ENCODE results near the gene TSKU. TPM values are rescaled to one million over a fixed set of nuclear protein-coding genes. Genes with fewer than 3 reads are reported as not detected.

Gene TSKU
- total RNA-seq, 1 donor from 2014 or later: 121 TPM

- TF ChIP-seq, protein P1, sequence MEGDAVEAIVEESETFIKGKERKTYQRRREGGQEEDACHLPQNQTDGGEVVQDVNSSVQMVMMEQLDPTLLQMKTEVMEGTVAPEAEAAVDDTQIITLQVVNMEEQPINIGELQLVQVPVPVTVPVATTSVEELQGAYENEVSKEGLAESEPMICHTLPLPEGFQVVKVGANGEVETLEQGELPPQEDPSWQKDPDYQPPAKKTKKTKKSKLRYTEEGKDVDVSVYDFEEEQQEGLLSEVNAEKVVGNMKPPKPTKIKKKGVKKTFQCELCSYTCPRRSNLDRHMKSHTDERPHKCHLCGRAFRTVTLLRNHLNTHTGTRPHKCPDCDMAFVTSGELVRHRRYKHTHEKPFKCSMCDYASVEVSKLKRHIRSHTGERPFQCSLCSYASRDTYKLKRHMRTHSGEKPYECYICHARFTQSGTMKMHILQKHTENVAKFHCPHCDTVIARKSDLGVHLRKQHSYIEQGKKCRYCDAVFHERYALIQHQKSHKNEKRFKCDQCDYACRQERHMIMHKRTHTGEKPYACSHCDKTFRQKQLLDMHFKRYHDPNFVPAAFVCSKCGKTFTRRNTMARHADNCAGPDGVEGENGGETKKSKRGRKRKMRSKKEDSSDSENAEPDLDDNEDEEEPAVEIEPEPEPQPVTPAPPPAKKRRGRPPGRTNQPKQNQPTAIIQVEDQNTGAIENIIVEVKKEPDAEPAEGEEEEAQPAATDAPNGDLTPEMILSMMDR (IDR thresholded peaks at IDR 0.05): no peak
- DNase-seq (ENCODE audit: low spot score in 2 of 2): no peak
- Histone ChIP-seq H3K4me1 (peaks cover 0 to 21% of the 10 kb centered on the region in 2 donors), H3K9me3 (no peaks in the 10 kb centered on the region), H3K27ac (peak overlapping the region; percentile 30 to 34), H3K27me3 (no peaks in the 10 kb centered on the region), H3K36me3 (no peaks in the 10 kb centered on the region), H3K4me3 (peak overlapping the region in 1 of 2 donors; percentile 86)
- intact Hi-C loops (cut with DNase I): loop anchor here (2.0 to 10.0 kb wide), 5 partner anchors 13 to 1371 kb away; no protein-coding TSS in a partner anchor
These were observed 2.4 kb downstream of the TSKU start for GRCh38 chr11:76785513-76785912.

DNA sequence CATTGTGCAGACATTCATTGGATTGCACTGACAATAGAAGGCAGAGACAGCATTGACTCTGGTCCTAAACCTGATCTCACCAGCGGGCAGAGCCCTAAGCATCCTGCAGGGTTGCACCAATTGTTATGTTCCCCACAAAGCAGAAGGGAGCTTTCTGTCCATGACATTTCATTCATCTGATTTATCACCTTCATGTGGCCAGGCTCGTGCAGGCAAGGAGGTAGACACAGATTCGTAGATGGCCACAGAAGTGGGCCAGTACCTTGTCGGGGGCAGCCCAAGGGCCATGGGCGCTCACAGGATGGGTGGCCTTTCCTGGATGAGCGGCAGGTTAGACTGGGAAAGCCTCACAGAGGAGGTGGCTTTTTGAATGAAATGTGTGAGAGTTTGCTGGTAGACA is 2.9 kb downstream of the TSKU start:
- DNase-seq (ENCODE audit: low spot score in 2 of 2): no peak
- Histone ChIP-seq H3K4me3 (peak overlapping the region in 1 of 2 donors; percentile 86), H3K4me1 (peaks cover 0 to 21% of the 10 kb centered on the region in 2 donors), H3K27me3 (no peaks in the 10 kb centered on the region), H3K36me3 (no peaks in the 10 kb centered on the region), H3K9me3 (no peaks in the 10 kb centered on the region), H3K27ac (peak overlapping the region in 1 of 2 donors; percentile 30)
- intact Hi-C loops (cut with DNase I): loop anchor here (10.0 kb wide), 2 partner anchors 551 to 1371 kb away; no protein-coding TSS in a partner anchor
- TF ChIP-seq, protein P1 (IDR thresholded peaks at IDR 0.05): no peak

GRCh38 chr11:76786441-76787014 is 3.4 kb downstream of the TSKU start:
- no peaks in the 10 kb centered on the region for H3K27me3 ChIP-seq
- H3K4me1 ChIP-seq: peaks cover 0 to 21% of the 10 kb centered on the region in 2 donors
- H3K9me3 ChIP-seq: no peaks in the 10 kb centered on the region
- TF ChIP-seq, protein P1 (IDR thresholded peaks at IDR 0.05): no peak
- H3K36me3 ChIP-seq: no peaks in the 10 kb centered on the region
- intact Hi-C loops (cut with DNase I): loop anchor here (10.0 kb wide), 2 partner anchors 552 to 1372 kb away; no protein-coding TSS in a partner anchor
- H3K4me3 ChIP-seq: no peak overlapping the region
- DNase-seq (ENCODE audit: low spot score in 2 of 2): no peak
- peak overlapping the region in 1 of 2 donors; percentile 30 for H3K27ac ChIP-seq

DNA sequence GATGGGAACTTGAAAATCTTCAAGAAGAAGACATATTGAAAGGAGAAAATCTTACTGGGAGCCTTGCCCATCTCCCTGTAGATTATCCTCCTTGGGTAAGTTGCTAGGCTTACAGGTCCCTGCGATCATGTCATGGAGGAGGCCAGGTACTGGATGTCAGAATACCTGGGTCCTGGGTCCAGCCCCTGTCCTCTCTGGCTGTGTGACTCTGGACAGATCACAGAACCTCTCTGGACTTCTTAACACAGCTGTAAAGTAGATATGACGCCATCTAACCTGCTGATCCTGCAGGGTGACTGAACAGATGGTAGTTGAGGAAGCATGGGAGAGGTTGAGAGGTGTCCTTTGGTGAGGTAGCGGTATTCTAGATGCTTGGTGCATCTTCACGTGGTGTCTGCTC is 4.1 kb downstream of the TSKU start:
- no peaks in the 10 kb centered on the region for H3K27me3 ChIP-seq
- H3K4me3 ChIP-seq: no peak overlapping the region
- TF ChIP-seq, protein P1 (IDR thresholded peaks at IDR 0.05): no peak
- H3K4me1 ChIP-seq: peaks cover 0 to 19% of the 10 kb centered on the region in 2 donors
- no peak for DNase-seq (ENCODE audit: low spot score in 2 of 2)
- intact Hi-C loops (cut with DNase I): loop anchor here (10.0 kb wide), 2 partner anchors 552 to 1372 kb away; no protein-coding TSS in a partner anchor
- no peaks in the 10 kb centered on the region for H3K36me3 ChIP-seq
- H3K9me3 ChIP-seq: no peaks in the 10 kb centered on the region
- H3K27ac ChIP-seq: no peak overlapping the region

DNA sequence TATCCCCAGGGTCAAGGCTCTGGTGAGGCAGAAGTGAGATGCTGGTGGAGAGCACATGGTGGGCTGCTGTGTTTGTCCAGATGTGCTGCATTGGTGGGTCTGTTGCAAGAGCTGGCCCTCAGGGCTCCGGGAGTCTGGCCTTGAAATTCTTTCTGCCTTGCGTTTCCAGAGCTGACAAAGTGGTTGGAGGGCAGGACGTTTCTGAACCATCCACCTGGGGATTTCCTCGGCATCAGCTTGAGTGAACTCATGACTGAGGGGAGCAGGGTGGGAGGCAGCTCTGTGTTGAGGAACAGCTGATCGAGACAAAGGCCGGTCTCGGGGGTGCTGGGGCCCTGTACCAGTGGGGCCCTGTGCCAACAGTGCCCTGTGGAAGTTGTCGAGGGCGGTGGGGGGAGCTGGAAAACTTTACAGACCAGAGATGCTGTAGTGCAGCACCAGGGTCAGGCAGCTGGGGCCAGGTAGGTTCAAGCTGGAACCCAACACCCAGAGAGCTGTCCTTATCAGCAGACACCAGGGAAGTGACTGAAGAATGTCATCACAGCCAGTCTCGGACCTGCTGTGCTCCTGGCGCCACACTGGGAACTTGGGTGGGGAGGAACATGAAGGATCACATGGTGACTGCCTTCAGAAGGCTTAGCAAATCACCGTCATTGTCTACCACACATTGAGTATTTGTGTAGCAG is 4.9 kb downstream of the TSKU start:
- Histone ChIP-seq H3K4me1 (peaks cover 0 to 18% of the 10 kb centered on the region in 2 donors), H3K27me3 (no peaks in the 10 kb centered on the region), H3K4me3 (peak overlapping the region in 1 of 2 donors; percentile 1), H3K27ac (peak overlapping the region; percentile 37 to 55), H3K36me3 (no peaks in the 10 kb centered on the region), H3K9me3 (no peaks in the 10 kb centered on the region)
- no peak for DNase-seq (ENCODE audit: low spot score in 2 of 2)
- TF ChIP-seq, protein P1 (IDR thresholded peaks at IDR 0.05): no peak
- intact Hi-C loops (cut with DNase I): loop anchor here (10.0 kb wide), 2 partner anchors 553 to 1373 kb away; no protein-coding TSS in a partner anchor
